Stimulated activated naive CD4-positive, alpha-beta T cell treated with Interleukin-2 at 50 U/mL for 16 hours (primary cell): ENCODE measurements around the gene MYT1.

ENCODE experiments used
- DNase-seq: peaks from one replicate; lab custom pipeline; 2025; lab: John Stamatoyannopoulos, UW

Gene MYT1

GRCh38 chr20:64216910-64217309 is 52.7 kb downstream of the MYT1 start:
- DNase-seq, result no peak

- no peak for DNase-seq
Measured at GRCh38 chr20:64217539-64218221, 53.4 kb downstream of the MYT1 start.

- peak; percentile 3 for DNase-seq
Measured at GRCh38 chr20:64219202-64219601, 55.0 kb downstream of the MYT1 start.

- DNase-seq, result no peak
Measured at GRCh38 chr20:64219730-64220129, 55.5 kb downstream of the MYT1 start.

GRCh38 chr20:64220420-64220819 is 56.2 kb downstream of the MYT1 start:
- DNase-seq, result no peak

- no peak for DNase-seq
Measured at GRCh38 chr20:64220891-64221527, 56.8 kb downstream of the MYT1 start.

GRCh38 chr20:64222291-64222735 is 58.1 kb downstream of the MYT1 start:
- no peak for DNase-seq

GRCh38 chr20:64222851-64223525 is 58.7 kb downstream of the MYT1 start:
- DNase-seq, result no peak

GRCh38 chr20:64223526-64224067 is 59.3 kb downstream of the MYT1 start:
- DNase-seq, result no peak

- DNase-seq, result no peak
Measured at GRCh38 chr20:64224351-64225170, 60.3 kb downstream of the MYT1 start.

- no peak for DNase-seq
Measured at GRCh38 chr20:64225171-64225595, 60.9 kb downstream of the MYT1 start.

- no peak for DNase-seq
Measured at GRCh38 chr20:64225828-64226598, 61.8 kb downstream of the MYT1 start.

- DNase-seq, result no peak
Measured at GRCh38 chr20:64226686-64227580, 62.7 kb downstream of the MYT1 start.

- no peak for DNase-seq
Measured at GRCh38 chr20:64228086-64228653, 63.9 kb downstream of the MYT1 start.

GRCh38 chr20:64228751-64229506 is 64.7 kb downstream of the MYT1 start:
- DNase-seq, result no peak

GRCh38 chr20:64229507-64230061 is 65.3 kb downstream of the MYT1 start:
- no peak for DNase-seq

GRCh38 chr20:64230461-64231145 is 66.4 kb downstream of the MYT1 start:
- DNase-seq, result no peak
